Activated naive CD8-positive, alpha-beta T cell treated with anti-CD3 and anti-CD28 coated beads, Interleukin-2, amount 50 U/mL, for 16 hours (primary cell): Measurements from ENCODE around the gene SORCS2.

Experiments used
- DNase-seq: peaks from one replicate; pipeline ENCODE4 v3.0.0-alpha.2; 2020; ENCODE audit warnings: low read depth, low spot score

SORCS2 gene

GRCh38 chr4:7427831-7428260 is 235.5 kb downstream of the SORCS2 start:
- no peak for DNase-seq

GRCh38 chr4:7428261-7429068 is 236.1 kb downstream of the SORCS2 start:
- DNase-seq = no peak

- DNase-seq = no peak
These were observed 236.7 kb downstream of the SORCS2 start for GRCh38 chr4:7429069-7429416.

- DNase-seq = no peak
These were observed 237.3 kb downstream of the SORCS2 start for GRCh38 chr4:7429601-7430078.

GRCh38 chr4:7430368-7430964 is 238.1 kb downstream of the SORCS2 start:
- no peak for DNase-seq

GRCh38 chr4:7430965-7431695 is 238.8 kb downstream of the SORCS2 start:
- DNase-seq = no peak

- no peak for DNase-seq
These were observed 239.6 kb downstream of the SORCS2 start for GRCh38 chr4:7431696-7432530.

GRCh38 chr4:7432531-7433375 is 240.4 kb downstream of the SORCS2 start:
- no peak for DNase-seq

GRCh38 chr4:7433376-7434140 is 241.2 kb downstream of the SORCS2 start:
- no peak for DNase-seq

- DNase-seq = no peak
These were observed 241.9 kb downstream of the SORCS2 start for GRCh38 chr4:7434141-7434765.

GRCh38 chr4:7434766-7435150 is 242.4 kb downstream of the SORCS2 start, which contains the start of gene PSAPL1:
TSS of gene PSAPL1 (minus strand) at chr4:7434930. CDS start at chr4:7434879, 51 bp downstream.
- DNase-seq = no peak

GRCh38 chr4:7435471-7436061 is 243.2 kb downstream of the SORCS2 start:
- DNase-seq = no peak

GRCh38 chr4:7436256-7436655 is 243.9 kb downstream of the SORCS2 start:
- DNase-seq = no peak

- DNase-seq = no peak
These were observed 247.4 kb downstream of the SORCS2 start for GRCh38 chr4:7439699-7440098.

- DNase-seq = no peak
These were observed 248.9 kb downstream of the SORCS2 start for GRCh38 chr4:7441201-7441600.

GRCh38 chr4:7442574-7443162 is 250.3 kb downstream of the SORCS2 start:
- no peak for DNase-seq

- DNase-seq = no peak
These were observed 252.0 kb downstream of the SORCS2 start for GRCh38 chr4:7444314-7444713.

- no peak for DNase-seq
These were observed 252.4 kb downstream of the SORCS2 start for GRCh38 chr4:7444731-7445130.

GRCh38 chr4:7447236-7447635 is 254.9 kb downstream of the SORCS2 start:
- DNase-seq = no peak
